GM12878 (cell line): ENCODE data around the gene PDE10A.

ENCODE experiments used
- BCL3 ChIP-seq: IDR thresholded peaks from 2 replicates; pipeline ENCODE4 v1.6.1; 2011; ENCODE audit warnings: borderline replicate concordance, low read depth, mild to moderate bottlenecking, moderate library complexity, low read length; ENCODE audit not compliant: insufficient read depth, poor library complexity, severe bottlenecking
- CBX5 ChIP-seq: sonication (generic); IDR thresholded peaks from 2 replicates; pipeline ENCODE4 v1.6.1; 2016; ENCODE audit warnings: low read depth, moderate library complexity, mild to moderate bottlenecking, inconsistent platforms
- CEBPZ ChIP-seq: fragments of 150-350 bp; IDR thresholded peaks from 2 replicates; pipeline ENCODE4 v1.6.1; 2016; ENCODE audit warnings: low read depth, low read length
- CTCF ChIP-seq, 3 experiments: IDR thresholded peaks in 2 of 3; conservative IDR thresholded peaks in 1 of 3; 2 replicates each; pipeline ENCODE4 v1.5.1; 2011; ENCODE audit warnings: low read depth in 3 of 3, low read length in 3 of 3, mild to moderate bottlenecking in 3 of 3, control low read depth in 2 of 3, moderate library complexity in 2 of 3, inconsistent platforms in 1 of 3, mixed read lengths in 1 of 3; ENCODE audit not compliant: control insufficient read depth in 2 of 3, insufficient read depth in 1 of 3; ENCODE audit errors: extremely low read depth in 1 of 3
- EP300 ChIP-seq, 2 experiments: fragments of 150-350 bp in 1 of 2; IDR thresholded peaks; 2 replicates each; pipeline ENCODE4 v1.6.1; 2011 to 2012; ENCODE audit warnings: low read depth in 2 of 2, low read length in 2 of 2, borderline replicate concordance in 1 of 2, improper control_type of control experiment in 1 of 2, inconsistent platforms in 1 of 2; ENCODE audit not compliant: control insufficient read depth in 1 of 2
- HCFC1 ChIP-seq: fragments of 150-350 bp; IDR thresholded peaks from 2 replicates; pipeline ENCODE4 v1.6.1; 2014; ENCODE audit warnings: low read length
- HDAC6 ChIP-seq: fragments of 200-600 bp; sonication (generic); IDR thresholded peaks from one replicate; pipeline ENCODE4 v1.8.0; 2017; ENCODE audit warnings: antibody characterized with exemption; ENCODE audit not compliant: unreplicated experiment
- KDM1A ChIP-seq: fragments of 200-600 bp; sonication (generic); IDR thresholded peaks from 2 replicates; pipeline ENCODE4 v1.6.1; 2016; ENCODE audit warnings: borderline replicate concordance
- MXI1 ChIP-seq: fragments of 150-350 bp; IDR thresholded peaks from 2 replicates; pipeline ENCODE4 v1.6.1; 2011; ENCODE audit warnings: low read depth, mild to moderate bottlenecking, inconsistent platforms, low read length, improper control_type of control experiment
- NFYB ChIP-seq: IDR thresholded peaks from 2 replicates; pipeline ENCODE4 v1.6.1; 2011; ENCODE audit warnings: low read depth, mild to moderate bottlenecking, low read length, improper control_type of control experiment, moderate library complexity; ENCODE audit not compliant: insufficient read depth
- POLR2A ChIP-seq: IDR thresholded peaks from 2 replicates; pipeline ENCODE4 v1.6.1; 2011; ENCODE audit warnings: low read depth, mild to moderate bottlenecking, low read length
- POLR2AphosphoS5 ChIP-seq: IDR thresholded peaks from 2 replicates; pipeline ENCODE4 v1.6.1; 2011; ENCODE audit warnings: mild to moderate bottlenecking, low read length, inconsistent platforms
- ZBED1 ChIP-seq: IDR thresholded peaks from 2 replicates; pipeline ENCODE4 v1.6.1; 2016; ENCODE audit warnings: borderline replicate concordance

GRCh38 chr6:165674155-165675029 is 11.4 kb upstream of the PDE10A start:
- no peak for TF ChIP-seq CTCF (IDR thresholded peaks at IDR 0.05 in 2 of 3, conservative IDR thresholded peaks at IDR 0.05 in 1 of 3; ENCODE audit: control insufficient read depth in 2 of 3, extremely low read depth in 1 of 3, insufficient read depth in 1 of 3, low read depth in 3 of 3, low read length in 3 of 3)
- no peak for TF ChIP-seq CBX5
- no peak for TF ChIP-seq HCFC1
- TF ChIP-seq EP300 (IDR thresholded peaks at IDR 0.05; ENCODE audit: borderline replicate concordance in 1 of 2, control insufficient read depth in 1 of 2, low read depth in 2 of 2, low read length in 2 of 2), result no peak
- no peak for TF ChIP-seq KDM1A
- no peak for TF ChIP-seq CEBPZ
- no peak for TF ChIP-seq ZBED1
- no peak for TF ChIP-seq HDAC6
- TF ChIP-seq POLR2AphosphoS5, result no peak
- no peak for TF ChIP-seq NFYB
- TF ChIP-seq POLR2A, result no peak
- no peak for TF ChIP-seq BCL3
- no peak for TF ChIP-seq MXI1
